HuH-7 (cell line): ENCODE data around the gene BCR.
A peak's percentile ranks its signal among the peaks of the same experiment; 100 is the strongest.
"Not testable (repeated sequence)": the region's sequence is repeated elsewhere in the genome, so short reads cannot be mapped to it uniquely, and the experiment has no call there.

Experiments used
- DNase-seq: peaks from one replicate; pipeline ENCODE4 v3.0.0; 2011; ENCODE audit warnings: low spot score

Gene BCR

GRCh38 chr22:23291806-23292452 lies 111.6 kb downstream of the BCR start:
- no peak for DNase-seq

GRCh38 chr22:23292453-23293350 lies 112.4 kb downstream of the BCR start:
- no peak for DNase-seq

- DNase-seq: no peak
Observed at GRCh38 chr22:23293720-23294119, 113.4 kb downstream of the BCR start.

- DNase-seq: no peak
Observed at GRCh38 chr22:23294221-23294620, 113.9 kb downstream of the BCR start.

- DNase-seq: no peak
Observed at GRCh38 chr22:23300476-23300875, 120.2 kb downstream of the BCR start.

- no peak for DNase-seq
Observed at GRCh38 chr22:23301591-23301990, 121.3 kb downstream of the BCR start.

- DNase-seq: no peak
Observed at GRCh38 chr22:23302171-23303002, 122.1 kb downstream of the BCR start.

GRCh38 chr22:23305321-23305910 lies 125.1 kb downstream of the BCR start:
- no peak for DNase-seq

- no peak for DNase-seq
Observed at GRCh38 chr22:23305922-23306374, 125.6 kb downstream of the BCR start.

- DNase-seq: no peak
Observed at GRCh38 chr22:23306438-23306921, 126.2 kb downstream of the BCR start.

GRCh38 chr22:23306926-23307325 lies 126.6 kb downstream of the BCR start:
- no peak for DNase-seq

- not testable (repeated sequence) for DNase-seq
Observed at GRCh38 chr22:23307511-23307910, 127.2 kb downstream of the BCR start.

- not testable (repeated sequence) for DNase-seq
Observed at GRCh38 chr22:23309261-23309660, 129.0 kb downstream of the BCR start.

GRCh38 chr22:23310443-23311097 lies 130.3 kb downstream of the BCR start:
- DNase-seq: not testable (repeated sequence)

GRCh38 chr22:23311635-23312420 lies 131.5 kb downstream of the BCR start:
- DNase-seq: not testable (repeated sequence)

- DNase-seq: no peak
Observed at GRCh38 chr22:23313791-23314567, 133.7 kb downstream of the BCR start.

- peak; percentile 71 for DNase-seq
Observed at GRCh38 chr22:23315341-23315917, 135.1 kb downstream of the BCR start.

- not testable (repeated sequence) for DNase-seq
Observed at GRCh38 chr22:23316596-23316995, 136.3 kb downstream of the BCR start.

- DNase-seq: not testable (repeated sequence)
Observed at GRCh38 chr22:23318316-23318715, 138.0 kb downstream of the BCR start.
